ENCODE data around the gene NQO2.
"Not testable (repeated sequence)": the region's sequence is repeated elsewhere in the genome, so short reads cannot be mapped to it uniquely, and the experiment has no call there.

The NQO2 gene

GRCh38 chr6:2989332-2990247, 10.1 kb upstream of the NQO2 start:
- peak; percentile 57 to 79 (median 68) for DNase-seq

- DNase-seq, result no peak
These were observed 9.3 kb upstream of the NQO2 start for GRCh38 chr6:2990248-2990931.

- DNase-seq, result no peak
These were observed 8.7 kb upstream of the NQO2 start for GRCh38 chr6:2990932-2991506.

- DNase-seq, result no peak
These were observed 7.2 kb upstream of the NQO2 start for GRCh38 chr6:2992330-2992979.

GRCh38 chr6:2993755-2994317, 5.9 kb upstream of the NQO2 start:
- DNase-seq, result no peak

GRCh38 chr6:2998249-2998997, 1.3 kb upstream of the NQO2 start:
- peak in 1 of 4 experiments; percentile 27 for DNase-seq

GRCh38 chr6:2998998-2999617, 586 bp upstream of the NQO2 start:
- DNase-seq, result peak in 2 of 4 experiments; percentile 42

- DNase-seq, result no peak
These were observed 1.6 kb downstream of the NQO2 start for GRCh38 chr6:3001146-3001772.

GRCh38 chr6:3001773-3002293, 2.1 kb downstream of the NQO2 start:
- no peak for DNase-seq

- DNase-seq, result not testable (repeated sequence)
These were observed 3.5 kb downstream of the NQO2 start for GRCh38 chr6:3003226-3003625.

GRCh38 chr6:3005077-3005476, 5.4 kb downstream of the NQO2 start:
- DNase-seq, result no peak

- DNase-seq, result no peak
These were observed 6.2 kb downstream of the NQO2 start for GRCh38 chr6:3005874-3006273.

- DNase-seq, result no peak
These were observed 6.8 kb downstream of the NQO2 start for GRCh38 chr6:3006476-3006875.

- no peak for DNase-seq
These were observed 7.9 kb downstream of the NQO2 start for GRCh38 chr6:3007571-3007970.

GRCh38 chr6:3008712-3009265, 9.1 kb downstream of the NQO2 start:
- DNase-seq, result not testable (repeated sequence)

- no peak for DNase-seq
These were observed 10.2 kb downstream of the NQO2 start for GRCh38 chr6:3009930-3010329.

GRCh38 chr6:3011158-3011557, 11.5 kb downstream of the NQO2 start:
- no peak for DNase-seq

GRCh38 chr6:3011592-3011991, 11.9 kb downstream of the NQO2 start:
- no peak for DNase-seq

- no peak for DNase-seq
These were observed 13.8 kb downstream of the NQO2 start for GRCh38 chr6:3013486-3013885.

GRCh38 chr6:3013901-3014674, 14.4 kb downstream of the NQO2 start:
- no peak for DNase-seq

All from activated CD4-positive, CD25-positive, alpha-beta regulatory T cell (primary cell).